ENCODE measurements around the gene ALKBH3.

- TF ChIP-seq POLR2A (IDR thresholded peaks at IDR 0.05) (no peak), CTCF (IDR thresholded peaks at IDR 0.05) (no peak)
Measured at GRCh38 chr11:43928721-43929120, 48.1 kb downstream of the ALKBH3 start.

All from heart left ventricle (tissue), 13 donors.